ENCODE data around the gene C2CD2. TPM values are rescaled to one million over a fixed set of nuclear protein-coding genes. Genes with fewer than 3 reads are reported as not detected.

The C2CD2 gene
- total RNA-seq, 4 donors from 2014 or later: 35.9 to 43.8 (median 38.9) TPM

GRCh38 chr21:41873426-41873825 is 80.4 kb downstream of the C2CD2 start:
- WGBS: 92% methylated on average over 6 of the region's 6 CpGs
- no peak overlapping the region for H3K4me3 ChIP-seq
- H3K27me3 ChIP-seq: no peaks in the 10 kb centered on the region
- H3K4me1 ChIP-seq: peaks cover 17% of the 10 kb centered on the region
- no peak for DNase-seq (ENCODE audit: low spot score in 2 of 2)
- no peaks in the 10 kb centered on the region for H3K36me3 ChIP-seq
- H3K27ac ChIP-seq: no peak overlapping the region
- no peaks in the 10 kb centered on the region for H3K9me3 ChIP-seq
- TF ChIP-seq, protein P1, sequence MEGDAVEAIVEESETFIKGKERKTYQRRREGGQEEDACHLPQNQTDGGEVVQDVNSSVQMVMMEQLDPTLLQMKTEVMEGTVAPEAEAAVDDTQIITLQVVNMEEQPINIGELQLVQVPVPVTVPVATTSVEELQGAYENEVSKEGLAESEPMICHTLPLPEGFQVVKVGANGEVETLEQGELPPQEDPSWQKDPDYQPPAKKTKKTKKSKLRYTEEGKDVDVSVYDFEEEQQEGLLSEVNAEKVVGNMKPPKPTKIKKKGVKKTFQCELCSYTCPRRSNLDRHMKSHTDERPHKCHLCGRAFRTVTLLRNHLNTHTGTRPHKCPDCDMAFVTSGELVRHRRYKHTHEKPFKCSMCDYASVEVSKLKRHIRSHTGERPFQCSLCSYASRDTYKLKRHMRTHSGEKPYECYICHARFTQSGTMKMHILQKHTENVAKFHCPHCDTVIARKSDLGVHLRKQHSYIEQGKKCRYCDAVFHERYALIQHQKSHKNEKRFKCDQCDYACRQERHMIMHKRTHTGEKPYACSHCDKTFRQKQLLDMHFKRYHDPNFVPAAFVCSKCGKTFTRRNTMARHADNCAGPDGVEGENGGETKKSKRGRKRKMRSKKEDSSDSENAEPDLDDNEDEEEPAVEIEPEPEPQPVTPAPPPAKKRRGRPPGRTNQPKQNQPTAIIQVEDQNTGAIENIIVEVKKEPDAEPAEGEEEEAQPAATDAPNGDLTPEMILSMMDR (IDR thresholded peaks at IDR 0.05): no peak
- TF ChIP-seq POLR2A (IDR thresholded peaks at IDR 0.05) (no peak), EP300 (IDR thresholded peaks at IDR 0.05) (no peak), POLR2AphosphoS5 (IDR thresholded peaks at IDR 0.05) (no peak)

DNA sequence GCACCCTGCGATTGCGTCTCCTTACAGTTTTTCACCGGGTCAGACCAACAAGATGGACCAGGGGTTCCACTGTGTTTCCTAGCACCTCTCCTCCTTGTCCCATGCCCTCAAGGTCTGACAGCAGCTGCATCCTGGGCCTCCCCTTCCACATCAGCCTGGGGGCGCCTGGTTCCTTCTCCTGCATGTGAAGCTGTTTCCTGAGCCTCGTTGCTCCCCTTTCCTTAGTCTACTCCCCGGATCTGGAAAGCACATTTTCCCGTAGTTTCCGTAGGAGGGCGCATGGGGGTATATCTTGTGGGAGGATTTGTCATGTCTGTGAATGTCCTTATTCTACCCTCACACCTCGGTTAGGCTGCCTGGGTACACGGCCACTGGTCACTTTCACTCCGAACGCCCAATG is 80.8 kb downstream of the C2CD2 start:
- no peak overlapping the region for H3K27ac ChIP-seq
- 88% methylated on average over 13 of the region's 13 CpGs for WGBS

GRCh38 chr21:41871293-41872030 is 82.4 kb downstream of the C2CD2 start:
- Histone ChIP-seq H3K27me3 (no peaks in the 10 kb centered on the region), H3K4me3 (no peak overlapping the region), H3K4me1 (peaks cover 1% of the 10 kb centered on the region), H3K27ac (no peak overlapping the region), H3K36me3 (no peaks in the 10 kb centered on the region), H3K9me3 (no peaks in the 10 kb centered on the region)
- WGBS: 95% methylated on average over 10 of the region's 15 CpGs
- TF ChIP-seq POLR2A (IDR thresholded peaks at IDR 0.05) (no peak), EP300 (IDR thresholded peaks at IDR 0.05) (no peak), POLR2AphosphoS5 (IDR thresholded peaks at IDR 0.05) (no peak)
- TF ChIP-seq, protein P1 (IDR thresholded peaks at IDR 0.05): no peak
- DNase-seq (ENCODE audit: low spot score in 2 of 2): no peak

More for the DNA sequence above, 80.8 kb downstream of the C2CD2 start:
- H3K4me3 ChIP-seq: no peak overlapping the region
- TF ChIP-seq EP300 (IDR thresholded peaks at IDR 0.05) (no peak), POLR2A (IDR thresholded peaks at IDR 0.05) (no peak), POLR2AphosphoS5 (IDR thresholded peaks at IDR 0.05) (no peak)
- TF ChIP-seq, protein P1 (IDR thresholded peaks at IDR 0.05): no peak
- no peaks in the 10 kb centered on the region for H3K27me3 ChIP-seq
- H3K4me1 ChIP-seq: peaks cover 15% of the 10 kb centered on the region
- no peaks in the 10 kb centered on the region for H3K9me3 ChIP-seq
- H3K36me3 ChIP-seq: no peaks in the 10 kb centered on the region
- no peak for DNase-seq (ENCODE audit: low spot score in 2 of 2)

DNA sequence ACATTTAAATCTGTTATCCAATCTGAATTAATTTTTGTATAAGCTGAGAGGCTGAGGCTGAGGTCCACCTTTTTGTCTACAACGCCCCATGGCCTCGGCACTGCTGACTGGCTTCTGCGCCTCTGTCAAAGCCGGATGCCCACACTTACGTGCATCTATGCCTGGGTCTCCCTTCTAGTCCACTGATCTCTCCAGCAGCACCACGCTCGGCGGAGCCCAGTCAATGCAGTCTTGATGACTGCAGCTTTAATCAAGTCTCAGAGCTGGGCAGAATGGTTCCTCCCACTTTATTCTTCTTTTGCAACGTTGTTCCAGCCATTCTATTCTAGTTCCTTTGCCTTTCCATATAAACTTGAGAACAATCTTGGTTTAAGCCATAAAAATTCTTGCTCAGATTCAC is 84.0 kb downstream of the C2CD2 start:
- WGBS: 77% methylated on average over 9 of the region's 9 CpGs
- Histone ChIP-seq H3K36me3 (no peaks in the 10 kb centered on the region), H3K27me3 (no peaks in the 10 kb centered on the region), H3K4me3 (no peak overlapping the region), H3K27ac (no peak overlapping the region), H3K4me1 (no peaks in the 10 kb centered on the region), H3K9me3 (no peaks in the 10 kb centered on the region)
- TF ChIP-seq POLR2AphosphoS5 (IDR thresholded peaks at IDR 0.05) (no peak), POLR2A (IDR thresholded peaks at IDR 0.05) (no peak), EP300 (IDR thresholded peaks at IDR 0.05) (no peak)
- TF ChIP-seq, protein P1 (IDR thresholded peaks at IDR 0.05): no peak
- no peak for DNase-seq (ENCODE audit: low spot score in 2 of 2)

DNA sequence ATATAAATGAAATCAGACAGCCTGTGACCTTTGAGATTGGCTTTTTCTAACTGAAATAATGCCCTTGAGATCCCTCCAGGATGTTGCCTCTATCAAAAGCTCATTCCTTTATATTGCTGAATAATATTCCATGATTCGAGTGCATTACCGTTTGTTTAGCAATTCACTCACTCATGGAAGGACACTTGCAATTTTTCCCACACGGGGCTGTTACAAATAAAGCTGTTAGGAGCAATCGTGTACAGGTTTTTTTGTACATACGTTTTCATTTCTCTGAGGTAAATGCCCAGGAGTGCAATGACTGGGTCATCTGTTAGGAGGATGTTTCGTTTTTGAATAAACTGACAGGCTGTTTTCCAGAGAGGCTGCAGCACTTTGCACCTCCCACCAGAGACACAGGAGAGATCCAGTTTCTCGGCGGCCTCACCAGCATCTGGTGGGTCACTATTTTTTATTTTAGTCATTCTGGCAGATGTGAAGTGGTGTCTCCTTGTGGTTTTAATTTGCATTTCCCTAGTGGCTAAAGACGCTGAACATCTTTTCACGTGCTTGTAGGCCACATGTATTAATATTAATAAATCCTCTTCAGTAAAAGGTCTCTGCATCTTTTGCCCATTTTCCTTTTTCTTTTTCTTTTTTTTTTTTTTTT is 85.6 kb downstream of the C2CD2 start:
- no peak for DNase-seq (ENCODE audit: low spot score in 2 of 2)
- WGBS: 60% methylated on average over 10 of the region's 10 CpGs

More for the DNA sequence above, 85.6 kb downstream of the C2CD2 start:
- no peaks in the 10 kb centered on the region for H3K36me3 ChIP-seq
- H3K27me3 ChIP-seq: no peaks in the 10 kb centered on the region
- TF ChIP-seq POLR2AphosphoS5 (IDR thresholded peaks at IDR 0.05) (no peak), POLR2A (IDR thresholded peaks at IDR 0.05) (no peak), EP300 (IDR thresholded peaks at IDR 0.05) (no peak)
- TF ChIP-seq, protein P1 (IDR thresholded peaks at IDR 0.05): no peak
- no peaks in the 10 kb centered on the region for H3K9me3 ChIP-seq
- H3K4me1 ChIP-seq: no peaks in the 10 kb centered on the region
- no peak overlapping the region for H3K27ac ChIP-seq
- no peak overlapping the region for H3K4me3 ChIP-seq

All from suprapubic skin (tissue), 4 donors.